GM11168 (cell line): ENCODE results near the gene TRMT61A.
"Not testable (repeated sequence)": the region's sequence is repeated elsewhere in the genome, so short reads cannot be mapped to it uniquely, and the experiment has no call there.

Experiments used
- in situ Hi-C: fragments of 300-500 bp; cut with MboI; formaldehyde crosslinking; loops from one replicate; pipeline ENCODE4 v1.12.0; 2022; ENCODE audit warnings: low sequenced_read_pairs; ENCODE audit not compliant: unreplicated experiment

TRMT61A gene

DNA sequence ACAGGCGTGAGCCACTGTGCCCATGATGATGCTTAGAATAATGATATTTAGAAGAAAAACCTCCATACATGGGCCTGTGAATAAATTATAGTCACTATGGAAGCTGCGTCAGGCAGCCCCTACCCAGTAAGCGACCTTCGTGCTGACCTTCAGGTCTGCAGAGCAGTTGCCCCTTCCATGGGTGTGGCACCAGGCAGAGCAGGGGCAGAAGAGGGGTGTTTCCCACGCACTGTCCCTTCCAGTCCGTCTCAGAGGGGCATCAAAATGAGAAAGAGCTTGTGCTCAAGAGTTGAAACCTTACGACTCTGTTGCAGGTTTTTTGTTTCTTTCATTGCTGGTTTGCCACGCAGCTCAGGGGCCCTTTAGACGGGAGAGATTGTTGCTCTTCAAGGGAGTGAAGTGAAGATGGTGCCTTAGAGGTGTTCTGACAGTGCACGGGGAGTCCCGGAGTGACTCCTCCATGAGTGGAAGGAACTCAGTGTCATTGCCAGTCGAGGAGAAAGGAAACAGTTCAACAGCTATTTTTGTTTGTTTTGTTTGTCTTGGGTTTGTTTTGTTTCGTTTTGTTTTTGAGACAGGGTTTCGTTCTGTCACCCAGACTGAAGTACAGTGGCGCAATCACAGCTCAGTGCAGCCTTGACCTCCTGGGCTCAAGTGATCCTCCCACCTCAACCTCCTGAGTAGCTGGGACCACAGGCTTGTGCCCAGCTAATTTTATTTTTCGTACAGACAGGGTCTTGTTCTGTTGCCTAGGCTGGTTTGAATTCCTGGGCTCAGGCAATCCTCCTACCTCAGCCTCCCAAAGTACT lies 20.3 kb upstream of the TRMT61A start:
- in situ Hi-C loops: no loop called here

DNA sequence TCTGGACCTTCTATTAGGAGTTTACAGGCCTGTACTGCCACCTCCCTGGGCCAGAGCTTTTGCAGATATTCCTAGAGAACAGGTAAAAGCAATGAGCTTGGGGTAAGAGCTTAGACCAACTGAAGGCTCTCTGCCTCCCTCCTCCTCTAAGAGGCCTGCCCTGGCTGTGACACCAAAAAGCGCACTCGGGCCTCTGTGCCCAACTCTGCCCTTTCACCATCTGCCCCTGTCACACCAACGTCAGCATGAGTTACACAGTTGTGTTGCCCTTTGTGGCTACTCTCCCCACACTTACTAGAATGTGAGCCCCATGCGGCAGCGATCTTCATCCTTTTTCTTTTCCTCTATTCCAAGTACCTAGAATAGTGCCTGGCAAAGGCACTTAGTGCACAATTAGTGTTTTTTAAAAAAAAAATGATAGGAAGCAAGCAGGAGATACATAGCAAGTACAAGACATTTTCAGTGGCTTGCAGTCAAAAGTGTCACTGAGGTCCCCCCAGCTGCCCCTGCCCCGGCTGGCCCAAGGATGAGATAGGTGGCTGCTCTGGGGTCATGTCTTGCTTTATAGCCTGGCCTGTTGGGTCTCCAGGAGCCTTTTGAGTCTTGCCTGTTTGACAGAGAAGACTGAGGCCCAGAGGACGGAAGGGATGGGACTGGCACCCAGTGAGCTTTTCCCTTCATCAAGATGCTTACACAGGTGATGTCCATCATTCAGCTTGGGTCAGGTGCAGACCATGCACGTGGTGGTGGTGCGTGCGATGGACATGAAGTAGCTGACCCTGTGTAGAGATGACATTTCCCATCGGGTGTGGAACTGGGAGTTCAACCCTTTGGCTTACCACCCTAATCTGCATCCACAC lies 18.9 kb upstream of the TRMT61A start:
- in situ Hi-C loops: no loop called here

DNA sequence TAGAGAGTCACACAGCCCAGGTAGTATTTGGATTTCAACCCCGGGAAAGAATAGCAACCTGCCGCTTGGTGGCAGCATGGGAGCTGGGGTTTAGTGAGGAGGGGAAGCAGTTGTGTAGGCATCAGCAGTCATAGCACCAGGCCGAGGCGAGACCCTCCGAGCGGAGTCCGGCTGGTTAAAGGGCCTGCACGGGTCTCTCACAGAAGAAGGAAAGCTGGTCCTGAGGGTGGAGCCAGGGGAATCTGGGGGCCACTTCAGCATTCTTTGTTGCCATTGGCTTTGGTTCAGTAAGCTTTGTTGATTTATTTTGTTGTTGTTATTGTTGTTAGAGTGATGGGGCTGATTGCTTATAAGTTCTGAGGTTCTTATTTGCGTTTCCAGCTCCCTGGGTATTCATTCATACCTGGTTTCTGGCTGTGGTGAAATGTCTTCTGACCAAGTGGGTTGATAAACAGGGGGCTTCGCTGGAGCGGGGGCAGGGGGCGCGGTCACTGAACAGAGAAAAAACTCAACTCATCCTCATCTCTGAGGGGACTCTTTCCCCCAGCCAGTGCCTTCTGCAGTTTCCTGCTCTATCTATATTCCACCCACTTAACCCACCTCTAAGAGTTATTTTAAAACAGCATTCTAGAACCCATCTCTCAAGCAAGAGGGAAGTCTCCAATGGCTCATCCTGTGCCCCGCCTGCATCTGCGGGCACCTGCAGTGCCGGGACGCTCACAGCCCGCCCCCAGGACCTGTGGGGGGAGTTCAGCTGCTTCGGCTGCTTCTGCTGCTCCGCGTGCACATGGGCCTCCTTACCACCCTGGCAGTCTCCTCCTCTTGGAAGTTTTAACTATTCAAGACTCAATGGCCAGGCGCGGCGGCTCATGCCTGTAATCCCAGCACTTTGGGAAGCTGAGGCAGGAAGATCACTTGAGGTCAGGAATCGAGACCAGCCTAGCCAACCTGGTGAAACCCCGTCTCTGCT lies 18.0 kb upstream of the TRMT61A start:
- in situ Hi-C loops: no loop called here

DNA sequence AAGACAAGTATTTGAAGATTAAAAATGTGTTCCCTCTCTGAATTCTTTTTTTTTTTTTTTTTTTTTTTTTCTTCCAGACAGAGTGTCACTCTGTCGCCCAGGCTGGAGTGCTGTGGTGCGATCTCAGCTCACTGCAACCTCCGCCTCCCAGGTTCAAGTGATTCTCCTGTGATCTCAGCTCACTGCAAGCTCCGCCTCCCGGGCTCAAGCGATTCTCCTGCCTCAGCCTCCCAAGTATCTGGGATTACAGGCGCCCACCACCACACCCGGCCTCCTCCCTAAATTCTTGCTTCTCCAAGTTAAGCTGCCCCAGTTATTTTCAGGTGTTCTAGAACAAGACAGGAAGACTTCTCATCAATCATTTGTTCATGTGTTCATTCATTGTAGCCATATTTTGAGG lies 16.8 kb upstream of the TRMT61A start:
- in situ Hi-C loops: not testable (repeated sequence)

DNA sequence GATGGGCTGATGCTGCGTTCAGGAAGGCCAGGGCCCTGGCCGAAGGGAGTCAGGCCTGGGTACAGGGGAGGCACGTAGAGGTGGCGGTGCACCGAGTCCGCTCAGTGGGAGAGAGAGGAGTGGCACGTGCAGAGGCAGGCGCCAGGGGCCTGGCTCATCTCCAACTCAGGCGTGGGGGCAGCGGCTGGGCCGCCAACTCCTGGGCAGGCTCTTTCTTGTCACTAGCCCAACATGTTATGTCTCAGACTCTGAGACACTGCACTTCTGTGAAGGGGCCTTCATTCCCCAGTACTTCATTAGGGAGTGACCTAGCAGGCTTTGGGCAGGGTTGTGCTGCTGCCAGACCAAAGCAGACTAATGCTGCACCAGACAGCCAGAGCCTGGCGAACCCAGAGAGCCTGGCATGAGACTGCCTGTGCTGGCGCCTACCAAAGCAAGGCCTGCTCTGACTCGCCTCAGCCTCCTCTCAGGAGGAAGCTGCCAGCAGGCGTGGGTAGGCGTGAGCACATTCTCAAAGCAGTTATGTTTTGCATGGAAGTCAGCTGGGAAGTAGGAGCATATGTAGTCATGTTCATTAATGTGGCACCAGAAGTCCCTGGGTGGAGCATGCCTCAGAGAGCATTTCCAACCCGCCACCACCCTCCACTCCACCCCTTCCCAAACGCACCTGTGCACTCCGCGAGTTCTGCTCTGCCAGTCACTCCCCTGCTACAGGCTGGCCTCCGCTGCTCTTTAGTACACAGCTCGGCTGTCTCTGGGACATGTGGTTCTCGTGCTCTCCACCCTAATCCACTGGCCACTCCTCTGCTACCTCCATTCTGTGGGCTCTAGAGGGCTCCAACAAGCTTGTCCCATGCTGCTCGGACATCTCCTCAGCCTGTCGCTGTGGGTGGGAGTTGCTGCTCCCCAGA lies 16.0 kb upstream of the TRMT61A start:
- in situ Hi-C loops: no loop called here

DNA sequence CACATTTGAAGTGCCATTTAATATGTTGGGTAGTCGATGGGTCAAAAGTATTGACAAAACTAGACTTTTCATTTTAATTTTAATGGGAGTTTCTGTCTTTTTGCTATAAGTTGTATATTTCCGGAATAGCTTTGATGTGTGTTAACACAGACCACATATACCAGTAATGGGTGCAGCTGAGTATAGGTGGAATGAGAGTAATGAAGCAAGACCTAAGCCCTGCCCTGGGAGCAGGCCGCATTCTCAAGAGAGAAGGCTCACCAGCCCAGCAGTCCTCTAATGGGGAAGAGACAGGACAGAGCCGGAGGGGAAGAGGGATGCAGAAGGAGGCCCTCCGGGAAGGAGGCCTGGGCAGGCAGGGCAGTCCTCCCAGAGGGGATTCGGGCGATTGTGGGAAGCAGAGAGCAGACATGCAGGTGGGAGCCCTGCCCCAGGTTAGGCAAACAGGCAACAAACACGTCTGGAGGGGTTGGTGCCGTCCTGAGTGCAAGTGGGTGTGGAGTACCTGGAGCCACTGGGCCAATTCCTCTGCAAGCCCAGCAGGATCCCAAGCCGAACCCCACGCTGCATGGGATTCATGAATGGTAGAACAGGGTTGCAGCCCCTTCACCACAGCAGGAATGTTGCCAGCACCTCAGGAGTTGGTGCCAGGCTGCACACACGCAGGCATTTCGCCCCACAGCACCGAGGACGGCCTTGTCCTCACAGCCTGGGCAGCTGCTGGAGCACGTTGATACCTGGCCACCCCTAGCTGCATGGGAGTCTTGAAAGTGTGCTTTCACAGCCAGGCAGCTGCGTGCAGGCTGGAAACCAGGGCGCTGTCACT lies 14.2 kb upstream of the TRMT61A start:
- in situ Hi-C loops: no loop called here

DNA sequence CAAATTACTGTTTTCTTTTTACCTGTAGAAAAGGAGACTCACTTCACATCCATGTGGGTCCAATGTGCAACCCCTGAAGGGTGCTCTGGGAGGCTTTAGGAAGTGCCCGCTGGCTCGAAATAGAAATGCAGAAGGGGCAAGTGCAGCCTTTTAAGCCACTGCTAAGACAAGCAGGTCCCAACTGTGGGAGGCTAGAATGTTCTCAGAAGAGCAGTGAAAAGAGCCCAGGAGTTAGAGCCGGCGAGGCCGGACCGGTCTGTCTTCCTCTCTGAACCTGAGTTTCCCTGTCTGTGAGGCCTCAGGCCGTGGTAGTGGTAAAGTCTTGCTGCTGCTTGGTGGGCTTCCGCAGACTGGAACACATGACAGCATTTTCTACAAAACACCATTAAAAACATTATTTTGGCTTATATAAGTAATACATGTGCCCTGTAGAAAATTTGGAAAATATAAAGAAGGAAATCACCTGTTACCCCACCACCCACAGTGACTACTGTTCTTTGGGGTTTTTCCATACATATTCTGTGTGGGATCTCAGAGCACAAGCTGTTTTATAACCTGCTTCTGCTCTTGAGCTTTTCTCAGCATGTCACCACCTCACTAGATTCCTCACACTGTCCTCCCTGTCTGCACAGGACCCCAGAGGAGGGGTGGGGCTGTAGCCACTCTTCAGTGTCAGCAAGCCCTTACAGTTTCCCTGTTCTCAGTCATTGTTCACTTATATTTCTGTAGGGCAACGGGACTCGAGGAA lies 12.4 kb upstream of the TRMT61A start:
- in situ Hi-C loops: no loop called here

DNA sequence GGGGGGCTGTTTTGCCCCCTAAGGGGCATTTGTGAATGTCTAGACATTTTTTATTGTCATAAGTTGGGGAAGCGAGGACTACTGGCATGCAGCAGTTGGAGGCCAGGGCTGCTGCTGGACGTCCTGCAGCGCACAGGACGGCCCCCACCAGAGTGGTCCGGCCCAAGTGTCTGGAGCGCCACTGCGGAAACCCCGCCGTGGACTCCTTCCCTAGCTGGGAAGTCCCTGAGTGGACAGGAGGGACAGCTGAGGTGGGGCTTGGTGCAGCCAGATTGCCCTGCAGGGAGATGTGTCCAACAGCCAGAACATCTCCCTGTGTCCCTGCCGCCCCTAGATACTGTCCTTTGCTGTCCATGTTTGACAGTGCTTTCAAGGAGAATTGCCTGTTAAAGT lies 11.8 kb upstream of the TRMT61A start:
- in situ Hi-C loops: no loop called here

DNA sequence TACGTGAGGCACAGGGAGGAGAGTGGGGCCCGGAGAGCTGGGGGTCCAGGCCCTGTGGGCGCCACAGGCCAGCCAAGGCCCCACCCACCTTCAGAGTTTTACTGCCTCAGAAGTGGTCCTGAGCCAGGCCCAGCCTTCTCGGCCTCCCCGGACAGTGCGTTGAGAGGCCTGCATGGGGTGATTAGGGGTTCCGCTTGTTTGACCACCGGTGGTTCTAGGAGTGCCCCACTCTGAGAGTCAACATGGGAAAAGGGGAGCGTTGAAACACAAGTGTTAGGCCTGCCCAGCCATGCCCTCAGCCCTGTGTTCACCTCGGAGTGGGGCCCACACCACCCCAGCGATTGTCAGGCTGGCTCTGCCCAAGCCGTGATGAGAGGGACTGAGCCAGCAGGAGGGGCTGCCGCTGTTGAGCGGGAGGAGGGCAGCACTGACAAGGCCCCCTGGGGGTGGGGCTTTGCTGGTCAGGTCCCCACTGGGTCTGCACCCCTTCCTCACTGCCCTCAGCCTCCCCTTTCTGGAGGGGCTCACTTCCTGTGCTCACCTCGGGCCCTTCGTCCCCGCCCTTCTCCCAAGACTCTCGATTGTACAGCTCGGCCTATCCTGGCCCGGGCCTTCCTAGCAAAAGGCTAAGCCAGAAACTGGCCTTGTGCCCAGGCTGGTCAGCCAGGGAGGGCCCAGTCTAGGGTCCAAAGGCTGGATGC lies 11.1 kb upstream of the TRMT61A start:
- in situ Hi-C loops: no loop called here

DNA sequence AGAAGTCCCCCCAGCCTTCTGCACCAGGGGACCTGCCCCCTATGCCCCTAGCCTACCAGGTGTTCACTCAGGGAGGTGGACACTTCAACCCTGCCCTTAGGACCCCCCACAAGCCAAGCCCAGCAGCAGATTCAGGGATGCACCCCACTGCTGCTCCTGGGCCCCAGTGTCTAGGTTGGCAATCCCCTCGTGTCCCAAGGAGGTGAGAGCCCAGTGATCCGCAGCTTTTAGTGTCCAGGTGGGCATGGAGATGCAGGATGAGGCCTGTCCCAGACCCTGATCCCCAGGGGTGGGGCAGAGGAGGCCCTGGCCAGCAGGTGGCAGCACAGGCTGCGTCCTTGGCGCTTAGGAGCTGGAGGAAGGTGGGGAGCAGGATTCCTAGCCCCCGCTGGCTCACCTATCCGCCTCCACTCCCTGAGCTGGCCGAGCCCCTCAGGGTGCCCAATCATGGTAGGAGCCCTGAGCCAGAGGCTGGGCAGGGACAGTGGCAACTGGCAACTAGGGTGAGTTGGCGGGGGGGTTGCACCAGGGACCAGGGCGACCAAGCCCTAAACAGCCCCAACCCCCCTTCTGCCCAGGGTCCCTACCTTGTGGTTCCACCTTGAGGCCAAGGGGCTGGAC lies 10.5 kb upstream of the TRMT61A start:
- in situ Hi-C loops: no loop called here

DNA sequence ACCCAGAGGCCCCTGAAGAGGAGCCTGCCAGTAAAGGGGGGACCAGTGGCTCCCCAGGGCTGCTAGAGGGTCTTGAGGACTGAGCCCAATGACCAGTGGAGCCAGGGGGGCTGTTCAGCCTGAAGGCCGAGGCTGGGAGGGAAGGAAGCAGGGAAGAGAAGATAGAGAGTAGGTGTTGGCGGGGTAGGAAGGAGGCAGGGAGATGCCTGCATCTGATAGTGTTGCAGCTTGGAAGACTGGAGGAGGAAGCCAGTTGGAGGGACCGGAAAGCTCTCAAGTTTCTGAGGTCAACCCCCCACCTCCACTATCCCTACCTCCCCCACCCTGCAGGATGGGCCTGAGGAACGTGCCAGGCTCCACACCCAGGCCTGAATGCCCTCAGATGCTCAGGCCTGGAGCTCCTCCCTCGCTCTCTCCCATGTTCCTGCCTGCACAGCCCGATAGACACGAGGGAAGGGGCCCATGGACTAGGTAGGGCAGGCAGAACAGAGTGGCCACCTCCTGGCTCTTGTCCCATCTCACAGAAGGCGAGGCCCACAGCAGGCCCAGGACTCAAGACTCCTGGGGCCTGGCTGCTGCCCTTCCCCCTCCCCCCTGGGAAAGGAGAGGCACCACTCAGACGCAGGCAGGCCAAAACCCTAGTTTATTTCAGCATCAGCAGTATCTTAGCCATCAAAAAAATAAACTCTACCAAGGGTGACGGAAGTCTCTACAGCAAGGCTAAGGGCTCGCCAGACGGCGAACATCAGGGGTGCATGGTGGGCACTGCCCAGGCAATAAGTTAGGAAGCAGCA lies 9.8 kb upstream of the TRMT61A start:
- in situ Hi-C loops: no loop called here

DNA sequence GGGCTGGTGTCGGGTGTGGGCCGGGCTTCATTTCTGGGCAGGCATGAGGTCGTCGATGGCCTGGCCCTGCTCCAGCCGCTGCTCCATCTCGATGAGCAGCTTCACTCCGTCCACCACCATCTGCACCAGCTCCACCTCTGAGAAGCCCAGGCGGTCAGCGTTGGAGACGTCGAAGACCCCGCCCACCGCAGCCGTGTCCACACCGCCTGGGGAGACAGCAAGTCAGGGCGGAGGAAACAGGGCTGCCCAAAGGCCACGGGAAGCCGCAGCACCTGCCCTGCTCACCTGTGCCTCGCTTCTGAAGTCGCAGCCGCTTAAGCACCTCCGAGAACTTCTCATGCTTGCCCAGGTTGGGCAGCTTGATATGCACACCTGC lies 9.2 kb upstream of the TRMT61A start:
- in situ Hi-C loops: no loop called here

DNA sequence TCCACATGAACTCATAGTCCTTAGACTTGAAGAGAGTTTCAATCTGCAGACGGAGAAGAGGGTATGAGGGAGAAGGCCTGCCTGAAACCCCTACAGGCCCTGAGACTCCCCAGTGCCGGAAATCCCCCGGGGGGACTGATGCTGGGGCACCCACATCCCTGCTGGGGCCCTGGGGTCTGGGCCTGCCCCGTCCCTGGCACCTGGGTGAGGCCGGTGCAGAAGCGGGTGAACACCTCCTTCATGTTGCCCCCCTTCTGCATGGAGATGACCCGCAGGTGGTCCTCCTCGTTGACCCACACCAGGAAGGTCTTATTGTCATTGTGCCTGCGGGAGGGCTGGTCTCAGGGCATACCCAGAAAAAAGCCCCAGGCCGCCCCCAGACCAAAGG lies 8.7 kb upstream of the TRMT61A start:
- in situ Hi-C loops: no loop called here

DNA sequence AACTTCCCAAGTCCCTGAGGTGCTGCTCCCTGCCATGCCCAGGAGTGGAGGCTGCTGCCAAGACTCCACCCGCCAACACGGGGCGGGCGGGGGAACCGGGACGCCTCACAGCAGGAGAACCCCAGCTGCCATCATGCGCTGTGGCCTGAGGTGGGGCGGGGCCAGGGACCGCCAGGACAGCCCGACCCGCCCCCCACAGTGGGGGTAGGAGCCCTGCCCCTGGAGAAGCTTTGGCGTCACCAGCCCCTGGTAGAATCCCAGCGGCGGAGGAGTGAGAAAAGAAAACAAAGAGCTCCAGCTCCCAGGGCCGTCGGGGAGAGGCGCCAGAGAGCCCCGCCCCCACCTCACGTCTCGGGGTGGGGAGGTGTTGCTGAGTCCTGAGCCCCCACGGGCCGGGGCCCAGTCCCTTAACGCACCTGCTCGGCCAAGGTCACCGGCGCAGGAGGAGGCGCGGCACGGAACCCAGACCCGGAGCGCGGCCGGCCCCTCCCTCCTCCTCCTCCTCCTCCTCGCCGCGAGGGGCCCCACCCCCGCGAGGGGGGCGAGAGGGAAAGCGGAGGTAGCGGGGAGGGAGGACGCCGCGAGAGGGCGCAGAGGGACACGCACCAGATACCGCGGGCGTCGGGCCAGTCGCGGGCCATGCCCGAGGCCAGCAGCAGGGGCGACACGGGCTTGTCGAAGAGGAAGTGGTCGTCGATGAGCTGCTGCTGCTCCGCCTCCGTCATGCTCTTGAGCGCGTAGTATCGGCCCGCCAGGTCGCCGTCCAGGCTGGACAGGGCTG lies 8.1 kb upstream of the TRMT61A start:
- in situ Hi-C loops: no loop called here

DNA sequence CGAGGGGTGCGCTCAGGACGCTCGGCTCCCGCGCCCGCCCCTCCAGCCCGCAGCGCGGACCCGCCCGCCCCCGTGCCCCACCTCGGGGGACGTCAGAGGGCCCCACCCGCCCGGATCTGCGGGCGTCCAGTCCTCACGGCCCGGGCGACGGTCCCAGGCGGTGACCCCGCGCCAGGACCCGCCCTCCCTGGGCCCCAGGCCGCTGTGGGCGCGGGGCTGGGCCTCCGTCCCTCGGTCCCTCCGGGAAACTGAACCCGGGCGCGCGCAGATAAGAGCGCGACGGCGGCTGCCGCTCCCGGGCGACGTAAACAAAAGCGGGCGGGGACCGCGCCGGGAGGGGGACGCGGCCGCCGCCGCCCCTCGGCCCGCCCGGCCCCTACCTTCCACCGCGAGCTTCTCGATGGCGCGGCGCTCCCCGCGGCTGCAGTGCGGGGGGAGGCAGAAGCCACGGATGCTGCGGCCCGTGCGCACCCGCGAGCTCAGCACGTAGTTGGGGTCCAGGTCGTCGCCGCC lies 7.5 kb upstream of the TRMT61A start:
- in situ Hi-C loops: no loop called here
